ENCODE measurements around the gene SMYD3. TPM values are rescaled to one million over a fixed set of nuclear protein-coding genes. Genes with fewer than 3 reads are reported as not detected.
A peak's percentile ranks its signal among the peaks of the same experiment; 100 is the strongest.

SMYD3 gene
- total and polyA plus RNA-seq, 4 donors: 10.5 to 40.1 (median 32.5) TPM

DNA sequence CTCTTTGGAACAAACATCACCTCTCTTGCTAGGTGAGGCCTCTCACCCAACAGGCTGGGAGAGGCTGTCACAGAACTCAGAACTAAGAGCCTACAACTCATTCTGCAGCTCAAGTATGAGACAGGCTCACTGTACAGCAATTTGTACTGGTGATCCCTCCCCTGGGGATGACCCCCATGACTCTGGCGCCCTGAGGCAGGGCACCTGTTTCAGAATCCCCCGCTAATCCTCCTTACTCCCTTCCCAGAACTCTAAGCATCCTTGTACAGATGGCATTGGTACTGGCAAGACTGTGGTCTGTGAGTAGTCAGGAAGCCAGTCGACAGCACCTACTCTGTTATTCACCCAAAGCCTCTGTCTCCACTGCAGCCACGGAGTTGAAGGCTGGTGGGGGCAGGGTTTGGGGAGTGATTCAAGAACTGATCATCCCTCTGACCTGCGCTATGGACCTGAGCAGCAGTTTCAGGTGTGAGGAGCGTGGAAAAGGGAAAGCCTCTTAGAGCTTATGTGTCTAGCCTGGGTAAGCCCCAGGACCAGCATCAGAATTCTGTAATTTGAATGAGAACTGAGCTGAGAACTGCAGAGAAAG, 696.8 kb downstream of the SMYD3 start:
- ATAC-seq (ENCODE audit: insufficient read depth, low FRiP score) (no peak), DNase-seq (no peak)
- Histone ChIP-seq H3K4me1 (ENCODE audit: control insufficient read depth in 5 of 5, insufficient read depth in 5 of 5, low read length in 5 of 5) (peaks cover 0 to 8% (median 2%) of the 10 kb centered on the region in 5 donors), H3K36me3 (ENCODE audit: control insufficient read depth in 4 of 4, insufficient read depth in 4 of 4, low read length in 4 of 4) (no peaks in the 10 kb centered on the region), H3K4me3 (no peak overlapping the region), H3K9me3 (ENCODE audit: control insufficient read depth in 4 of 4, insufficient read depth in 3 of 4, low read length in 3 of 4) (no peaks in the 10 kb centered on the region), H3K27ac (ENCODE audit: low read depth in 1 of 2, low read length in 1 of 2) (no peak overlapping the region), H3K27me3 (ENCODE audit: control insufficient read depth in 3 of 3, insufficient read depth in 3 of 3, low read length in 2 of 3) (no peaks in the 10 kb centered on the region), H3K9ac (ENCODE audit: insufficient read depth in 1 of 2, low read length in 2 of 2) (no peak overlapping the region)
- 81% methylated on average over 6 of the region's 6 CpGs for WGBS, 2 donors
- TF ChIP-seq, protein P1, sequence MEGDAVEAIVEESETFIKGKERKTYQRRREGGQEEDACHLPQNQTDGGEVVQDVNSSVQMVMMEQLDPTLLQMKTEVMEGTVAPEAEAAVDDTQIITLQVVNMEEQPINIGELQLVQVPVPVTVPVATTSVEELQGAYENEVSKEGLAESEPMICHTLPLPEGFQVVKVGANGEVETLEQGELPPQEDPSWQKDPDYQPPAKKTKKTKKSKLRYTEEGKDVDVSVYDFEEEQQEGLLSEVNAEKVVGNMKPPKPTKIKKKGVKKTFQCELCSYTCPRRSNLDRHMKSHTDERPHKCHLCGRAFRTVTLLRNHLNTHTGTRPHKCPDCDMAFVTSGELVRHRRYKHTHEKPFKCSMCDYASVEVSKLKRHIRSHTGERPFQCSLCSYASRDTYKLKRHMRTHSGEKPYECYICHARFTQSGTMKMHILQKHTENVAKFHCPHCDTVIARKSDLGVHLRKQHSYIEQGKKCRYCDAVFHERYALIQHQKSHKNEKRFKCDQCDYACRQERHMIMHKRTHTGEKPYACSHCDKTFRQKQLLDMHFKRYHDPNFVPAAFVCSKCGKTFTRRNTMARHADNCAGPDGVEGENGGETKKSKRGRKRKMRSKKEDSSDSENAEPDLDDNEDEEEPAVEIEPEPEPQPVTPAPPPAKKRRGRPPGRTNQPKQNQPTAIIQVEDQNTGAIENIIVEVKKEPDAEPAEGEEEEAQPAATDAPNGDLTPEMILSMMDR (IDR thresholded peaks at IDR 0.05; ENCODE audit: control extremely low read depth, extremely low read depth): no peak

DNA sequence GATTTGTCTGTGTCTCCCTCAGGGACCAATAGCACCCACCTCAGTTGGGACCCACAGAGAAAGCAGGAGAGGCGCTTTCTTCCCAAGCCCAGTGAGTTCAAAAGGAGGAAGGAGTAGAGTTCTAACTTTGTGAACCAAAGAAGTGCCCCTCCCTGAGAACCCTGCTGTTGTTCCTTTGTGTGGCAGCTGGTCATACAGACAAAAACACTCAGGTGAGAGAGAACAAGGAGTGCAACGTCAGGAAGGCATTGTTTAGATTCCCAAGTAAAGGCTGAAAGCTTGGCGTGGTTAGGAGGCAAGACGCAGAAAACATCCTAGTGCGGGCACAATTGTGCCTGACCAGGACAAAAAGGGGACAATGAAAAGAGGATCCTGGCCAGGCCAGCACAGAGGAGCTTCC, 697.7 kb downstream of the SMYD3 start:
- peaks cover 0 to 8% (median 2%) of the 10 kb centered on the region in 5 donors for H3K4me1 ChIP-seq (ENCODE audit: control insufficient read depth in 5 of 5, insufficient read depth in 5 of 5, low read length in 5 of 5)
- no peak for ATAC-seq (ENCODE audit: insufficient read depth, low FRiP score)
- H3K9me3 ChIP-seq (ENCODE audit: control insufficient read depth in 4 of 4, insufficient read depth in 3 of 4, low read length in 3 of 4): no peaks in the 10 kb centered on the region
- H3K4me3 ChIP-seq: no peak overlapping the region
- no peak for DNase-seq
- no peaks in the 10 kb centered on the region for H3K27me3 ChIP-seq (ENCODE audit: control insufficient read depth in 3 of 3, insufficient read depth in 3 of 3, low read length in 2 of 3)
- no peaks in the 10 kb centered on the region for H3K36me3 ChIP-seq (ENCODE audit: control insufficient read depth in 4 of 4, insufficient read depth in 4 of 4, low read length in 4 of 4)
- H3K9ac ChIP-seq (ENCODE audit: insufficient read depth in 1 of 2, low read length in 2 of 2): no peak overlapping the region
- no peak overlapping the region for H3K27ac ChIP-seq (ENCODE audit: low read depth in 1 of 2, low read length in 1 of 2)
- 74 to 81% methylated on average over 5 of the region's 5 CpGs for WGBS, 2 donors
- TF ChIP-seq, protein P1 (IDR thresholded peaks at IDR 0.05; ENCODE audit: control extremely low read depth, extremely low read depth): no peak

DNA sequence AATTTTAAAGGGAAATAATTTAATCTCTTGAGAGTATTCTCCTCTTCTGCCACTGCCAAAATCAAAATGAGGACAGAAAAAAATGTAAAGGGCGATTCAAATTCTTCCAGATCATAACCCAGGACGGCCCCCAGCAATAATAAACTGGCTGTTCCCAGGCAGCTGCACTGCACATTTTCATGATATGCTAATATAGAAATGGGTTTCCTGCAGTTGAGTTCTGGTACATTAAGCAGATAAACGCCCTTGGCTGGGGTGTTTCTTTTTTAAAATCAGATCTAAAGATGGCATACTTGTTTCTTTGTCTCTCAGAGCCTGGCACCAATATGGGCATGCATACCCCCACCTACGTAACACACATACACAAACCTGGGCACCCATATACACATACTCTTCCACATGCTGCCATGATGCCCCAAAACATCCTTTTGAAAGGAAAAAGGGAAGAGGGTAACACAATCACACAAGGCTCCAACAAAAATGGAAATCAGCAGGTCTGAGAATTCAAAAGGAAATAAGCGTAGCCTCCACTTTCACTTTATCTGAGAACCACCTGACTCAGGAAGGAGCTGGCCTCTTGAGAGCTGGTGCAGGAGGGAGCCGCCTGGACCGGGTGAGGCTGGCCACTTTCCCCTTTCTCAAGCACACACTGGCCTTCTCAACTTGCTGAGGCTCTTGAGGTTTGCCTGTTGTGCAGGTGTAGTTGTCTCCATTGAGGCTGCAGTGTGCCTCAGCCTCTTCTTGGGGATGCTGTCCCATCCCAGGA, 698.9 kb downstream of the SMYD3 start:
- Histone ChIP-seq H3K9me3 (ENCODE audit: control insufficient read depth in 4 of 4, insufficient read depth in 3 of 4, low read length in 3 of 4) (no peaks in the 10 kb centered on the region), H3K27me3 (ENCODE audit: control insufficient read depth in 3 of 3, insufficient read depth in 3 of 3, low read length in 2 of 3) (no peaks in the 10 kb centered on the region), H3K9ac (ENCODE audit: insufficient read depth in 1 of 2, low read length in 2 of 2) (no peak overlapping the region), H3K4me1 (ENCODE audit: control insufficient read depth in 5 of 5, insufficient read depth in 5 of 5, low read length in 5 of 5) (peaks cover 0 to 8% (median 2%) of the 10 kb centered on the region in 5 donors), H3K36me3 (ENCODE audit: control insufficient read depth in 4 of 4, insufficient read depth in 4 of 4, low read length in 4 of 4) (no peaks in the 10 kb centered on the region), H3K27ac (ENCODE audit: low read depth in 1 of 2, low read length in 1 of 2) (peak overlapping the region in 1 of 2 donors; percentile 79), H3K4me3 (no peak overlapping the region)
- DNase-seq (peak in 2 of 3 donors; percentile 28 to 69), ATAC-seq (ENCODE audit: insufficient read depth, low FRiP score) (peak; percentile 81)
- WGBS, 2 donors: 51 to 57% methylated on average over 7 of the region's 7 CpGs
- TF ChIP-seq, protein P1 (IDR thresholded peaks at IDR 0.05; ENCODE audit: control extremely low read depth, extremely low read depth): no peak
